HG03175 (cell line): ENCODE results near the gene CHST11.
"Not testable (repeated sequence)": the region's sequence is repeated elsewhere in the genome, so short reads cannot be mapped to it uniquely, and the experiment has no call there.

Experiments
- ATAC-seq: cut with Tn5 transposase; IDR thresholded peaks from one replicate; pipeline ENCODE4 v1.9.1; 2021; ENCODE audit warnings: mild to moderate bottlenecking, moderate library complexity; ENCODE audit not compliant: unreplicated experiment

Gene CHST11

GRCh38 chr12:104599272-104600035, 142.7 kb downstream of the CHST11 start:
- no peak for ATAC-seq

- peak; percentile 50 for ATAC-seq
Observed at GRCh38 chr12:104600036-104600712, 143.4 kb downstream of the CHST11 start.

GRCh38 chr12:104600790-104601739, 144.3 kb downstream of the CHST11 start:
- no peak for ATAC-seq

- no peak for ATAC-seq
Observed at GRCh38 chr12:104602406-104602805, 145.7 kb downstream of the CHST11 start.

- no peak for ATAC-seq
Observed at GRCh38 chr12:104602896-104603295, 146.1 kb downstream of the CHST11 start.

- ATAC-seq = no peak
Observed at GRCh38 chr12:104603545-104603973, 146.8 kb downstream of the CHST11 start.

GRCh38 chr12:104604070-104604994, 147.6 kb downstream of the CHST11 start:
- peak; percentile 80 for ATAC-seq

- ATAC-seq = no peak
Observed at GRCh38 chr12:104604995-104605675, 148.4 kb downstream of the CHST11 start.

- no peak for ATAC-seq
Observed at GRCh38 chr12:104605685-104606084, 148.9 kb downstream of the CHST11 start.

- ATAC-seq = no peak
Observed at GRCh38 chr12:104608998-104609397, 152.2 kb downstream of the CHST11 start.

GRCh38 chr12:104609445-104609844, 152.7 kb downstream of the CHST11 start:
- ATAC-seq = no peak

GRCh38 chr12:104610513-104611235, 153.9 kb downstream of the CHST11 start:
- no peak for ATAC-seq

- ATAC-seq = no peak
Observed at GRCh38 chr12:104611671-104612070, 154.9 kb downstream of the CHST11 start.

GRCh38 chr12:104613372-104613771, 156.6 kb downstream of the CHST11 start:
- ATAC-seq = not testable (repeated sequence)

- ATAC-seq = no peak
Observed at GRCh38 chr12:104615048-104615561, 158.4 kb downstream of the CHST11 start.

- no peak for ATAC-seq
Observed at GRCh38 chr12:104618691-104619090, 161.9 kb downstream of the CHST11 start.

GRCh38 chr12:104619305-104619704, 162.6 kb downstream of the CHST11 start:
- ATAC-seq = no peak

GRCh38 chr12:104620837-104621531, 164.2 kb downstream of the CHST11 start:
- no peak for ATAC-seq
